Spinal cord (tissue), 10 donors: ENCODE measurements around the gene OTOG. TPM values are rescaled to one million over a fixed set of nuclear protein-coding genes. Genes with fewer than 3 reads are reported as not detected.

Experiments
- DNase-seq, 6 donors: peaks; one replicate each; pipeline versions ENCODE4 v3.0.0 to v3.0.0-alpha.2; 2013 to 2015; ENCODE audit warnings: low spot score in 6 of 6, low read depth in 4 of 6
- H3K27ac ChIP-seq: one replicate; pipeline ENCODE4 v1.5.1; 2013; ENCODE audit warnings: low read depth, low read length, control low read depth
- H3K27me3 ChIP-seq: one replicate; pipeline ENCODE4 v1.6.1; 2013; ENCODE audit warnings: low read length; ENCODE audit not compliant: control insufficient read depth, insufficient read depth
- H3K36me3 ChIP-seq: one replicate; pipeline ENCODE4 v1.6.1; 2013; ENCODE audit warnings: low read length; ENCODE audit not compliant: control insufficient read depth, insufficient read depth
- H3K4me1 ChIP-seq: one replicate; pipeline ENCODE4 v1.6.1; 2013; ENCODE audit warnings: low read length; ENCODE audit not compliant: control insufficient read depth, insufficient read depth
- H3K4me3 ChIP-seq: one replicate; pipeline ENCODE4 v1.5.1; 2013; ENCODE audit warnings: low read depth, low read length, control low read depth
- H3K9me3 ChIP-seq: one replicate; pipeline ENCODE4 v1.6.1; 2013; ENCODE audit warnings: low read length; ENCODE audit not compliant: control insufficient read depth, insufficient read depth
- WGBS: methylation state at CpG from one replicate; pipeline ENCODE4 v1.1.5; 2013; ENCODE audit warnings: missing lambda C conversion rate; ENCODE audit not compliant: insufficient coverage; 5-methylcytosine and 5-hydroxymethylcytosine counted together
- polyA plus RNA-seq, 2 donors: library from polyadenylated mRNA; unstranded; fragments of 120-200 nt; gene quantifications; one replicate each; pipeline ENCODE4 v1.2.1, GENCODE V29; 2013; ENCODE audit not compliant: insufficient read length in 2 of 2
- total RNA-seq, 2 donors: library from RNA; depleted of rRNA in 1 of 2; stranded (reverse); fragments of 120-200 nt in 1 of 2; fragments of >200 nt in 1 of 2; gene quantifications; one replicate each; pipeline versions ENCODE4 v1.2.3 to v1.2.4, GENCODE V29; 2013 to 2014
- donor health status: healthy.

OTOG gene
- total and polyA plus RNA-seq, 4 donors: under 0.01 to 1.3 (median 0.23) TPM; not detected in 1

- Histone ChIP-seq H3K27ac (no peak overlapping the region), H3K4me1 (no peaks in the 10 kb centered on the region), H3K4me3 (no peak overlapping the region), H3K36me3 (no peaks in the 10 kb centered on the region), H3K9me3 (no peaks in the 10 kb centered on the region), H3K27me3 (no peaks in the 10 kb centered on the region)
- WGBS: 79% methylated on average over 12 of the region's 14 CpGs
- no peak for DNase-seq
These were observed 87.1 kb downstream of the OTOG start for GRCh38 chr11:17633987-17634775.

- Histone ChIP-seq H3K36me3 (no peaks in the 10 kb centered on the region), H3K9me3 (no peaks in the 10 kb centered on the region), H3K4me1 (no peaks in the 10 kb centered on the region), H3K27me3 (no peaks in the 10 kb centered on the region), H3K27ac (no peak overlapping the region), H3K4me3 (no peak overlapping the region)
- DNase-seq: no peak
- WGBS: 87% methylated on average over 12 of the region's 25 CpGs
These were observed 87.9 kb downstream of the OTOG start for GRCh38 chr11:17634776-17635550.

GRCh38 chr11:17635551-17635938 lies 88.5 kb downstream of the OTOG start:
- 81% methylated on average over 8 of the region's 9 CpGs for WGBS
- Histone ChIP-seq H3K27ac (no peak overlapping the region), H3K36me3 (no peaks in the 10 kb centered on the region), H3K9me3 (no peaks in the 10 kb centered on the region), H3K4me1 (no peaks in the 10 kb centered on the region), H3K27me3 (no peaks in the 10 kb centered on the region), H3K4me3 (no peak overlapping the region)
- no peak for DNase-seq

- H3K27ac ChIP-seq: no peak overlapping the region
- no peaks in the 10 kb centered on the region for H3K36me3 ChIP-seq
- DNase-seq: no peak
- no peak overlapping the region for H3K4me3 ChIP-seq
- no peaks in the 10 kb centered on the region for H3K4me1 ChIP-seq
- no peaks in the 10 kb centered on the region for H3K27me3 ChIP-seq
- no CpG with 5 or more reads among the region's 5 CpGs for WGBS
- no peaks in the 10 kb centered on the region for H3K9me3 ChIP-seq
These were observed 89.7 kb downstream of the OTOG start for GRCh38 chr11:17636721-17637120.

GRCh38 chr11:17637901-17638300 lies 90.8 kb downstream of the OTOG start:
- no peaks in the 10 kb centered on the region for H3K9me3 ChIP-seq
- no peak overlapping the region for H3K27ac ChIP-seq
- H3K36me3 ChIP-seq: no peaks in the 10 kb centered on the region
- H3K27me3 ChIP-seq: no peaks in the 10 kb centered on the region
- no peaks in the 10 kb centered on the region for H3K4me1 ChIP-seq
- DNase-seq: no peak
- H3K4me3 ChIP-seq: no peak overlapping the region
- 100% methylated on average over 1 of the region's 4 CpGs for WGBS

- H3K4me1 ChIP-seq: no peaks in the 10 kb centered on the region
- H3K4me3 ChIP-seq: no peak overlapping the region
- WGBS: 84% methylated on average over 6 of the region's 9 CpGs
- no peak overlapping the region for H3K27ac ChIP-seq
- H3K9me3 ChIP-seq: no peaks in the 10 kb centered on the region
- DNase-seq: no peak
- no peaks in the 10 kb centered on the region for H3K27me3 ChIP-seq
- no peaks in the 10 kb centered on the region for H3K36me3 ChIP-seq
These were observed 91.3 kb downstream of the OTOG start for GRCh38 chr11:17638311-17638710.

GRCh38 chr11:17639091-17639490 lies 92.0 kb downstream of the OTOG start:
- Histone ChIP-seq H3K4me1 (no peaks in the 10 kb centered on the region), H3K4me3 (no peak overlapping the region), H3K36me3 (no peaks in the 10 kb centered on the region), H3K27ac (no peak overlapping the region), H3K27me3 (no peaks in the 10 kb centered on the region), H3K9me3 (no peaks in the 10 kb centered on the region)
- 85% methylated on average over 4 of the region's 4 CpGs for WGBS
- no peak for DNase-seq

GRCh38 chr11:17639781-17640180 lies 92.7 kb downstream of the OTOG start:
- Histone ChIP-seq H3K27me3 (no peaks in the 10 kb centered on the region), H3K9me3 (no peaks in the 10 kb centered on the region), H3K4me3 (no peak overlapping the region), H3K27ac (no peak overlapping the region), H3K4me1 (no peaks in the 10 kb centered on the region), H3K36me3 (no peaks in the 10 kb centered on the region)
- no peak for DNase-seq
- WGBS: 95% methylated on average over 1 of the region's 2 CpGs

- H3K9me3 ChIP-seq: no peaks in the 10 kb centered on the region
- no peak overlapping the region for H3K27ac ChIP-seq
- WGBS: 80% methylated on average over 10 of the region's 19 CpGs
- no peak for DNase-seq
- H3K4me3 ChIP-seq: no peak overlapping the region
- H3K36me3 ChIP-seq: no peaks in the 10 kb centered on the region
- no peaks in the 10 kb centered on the region for H3K27me3 ChIP-seq
- no peaks in the 10 kb centered on the region for H3K4me1 ChIP-seq
These were observed 93.6 kb downstream of the OTOG start for GRCh38 chr11:17640493-17641164.
